ENCODE measurements around the gene TUBB. TPM values are rescaled to one million over a fixed set of nuclear protein-coding genes. Genes with fewer than 3 reads are reported as not detected.
A peak's percentile ranks its signal among the peaks of the same experiment; 100 is the strongest.

Gene TUBB
- total and polyA plus RNA-seq, 9 of the 15 experiments (the other 6 are each of a cell fraction or from before 2014, with no cell fraction given) = 971 to 2,870 (median 1,478) TPM

DNA sequence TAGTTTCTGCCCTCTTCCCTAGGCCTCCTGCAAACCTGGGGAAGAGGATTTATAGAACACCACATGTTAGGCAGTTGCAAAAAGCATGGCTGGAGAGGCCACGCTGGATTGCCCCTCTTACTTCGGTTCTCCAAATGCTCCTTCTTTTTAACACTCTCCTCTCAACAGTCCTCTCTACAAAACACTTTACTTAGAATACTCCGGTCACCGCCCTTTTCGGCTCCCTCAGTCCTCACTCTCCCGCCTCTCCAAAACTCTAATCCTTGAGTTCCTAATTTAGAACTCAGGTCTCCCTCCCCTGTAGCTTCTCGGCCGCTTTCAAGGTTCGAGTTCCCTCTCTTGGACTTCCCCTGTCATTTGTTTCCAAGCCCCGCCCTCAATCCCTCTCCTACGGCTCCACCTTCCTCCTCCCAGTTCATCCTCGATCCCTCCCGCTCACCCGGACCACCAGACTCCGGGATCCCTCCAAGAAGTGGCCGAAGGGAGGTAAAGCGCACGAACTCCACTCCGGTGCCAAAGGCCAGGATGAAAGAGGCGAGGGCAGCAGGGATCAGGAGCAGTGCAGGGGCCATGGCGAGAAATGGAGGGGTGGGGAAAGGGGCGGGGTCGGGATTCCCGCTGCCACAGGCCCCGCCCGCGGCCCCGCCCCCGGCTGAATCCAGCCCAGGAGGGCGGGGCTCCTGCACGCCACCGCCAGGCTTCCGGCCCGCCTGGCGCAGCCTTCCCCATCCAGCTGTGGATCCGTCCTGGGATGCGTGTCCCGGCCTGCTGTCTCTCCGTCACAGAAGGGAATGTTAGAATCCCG lies 29.5 kb upstream of the TUBB start, which contains the start of gene NRM (continued):
- TF ChIP-seq ZNF592 (IDR thresholded peaks at IDR 0.05) = no peak
- TF ChIP-seq NFIX (CRISPR knock-in tag; IDR thresholded peaks at IDR 0.05; ENCODE audit: low read depth) = no peak
- TF ChIP-seq DACH1 (IDR thresholded peaks at IDR 0.05; ENCODE audit: partially characterized antibody) = no peak
- TF ChIP-seq, protein P1, sequence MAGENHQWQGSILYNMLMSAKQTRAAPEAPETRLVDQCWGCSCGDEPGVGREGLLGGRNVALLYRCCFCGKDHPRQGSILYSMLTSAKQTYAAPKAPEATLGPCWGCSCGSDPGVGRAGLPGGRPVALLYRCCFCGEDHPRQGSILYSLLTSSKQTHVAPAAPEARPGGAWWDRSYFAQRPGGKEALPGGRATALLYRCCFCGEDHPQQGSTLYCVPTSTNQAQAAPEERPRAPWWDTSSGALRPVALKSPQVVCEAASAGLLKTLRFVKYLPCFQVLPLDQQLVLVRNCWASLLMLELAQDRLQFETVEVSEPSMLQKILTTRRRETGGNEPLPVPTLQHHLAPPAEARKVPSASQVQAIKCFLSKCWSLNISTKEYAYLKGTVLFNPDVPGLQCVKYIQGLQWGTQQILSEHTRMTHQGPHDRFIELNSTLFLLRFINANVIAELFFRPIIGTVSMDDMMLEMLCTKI (IDR thresholded peaks at IDR 0.05; ENCODE audit: partially characterized antibody) = no peak
- peak; percentile 84 for TF ChIP-seq ZNF263 (CRISPR knock-in tag; IDR thresholded peaks at IDR 0.05; ENCODE audit: borderline replicate concordance)
- no peak for TF ChIP-seq RBM39 (optimal IDR thresholded peaks at IDR 0.05; ENCODE audit: low read depth, low read length)
- no peak for TF ChIP-seq MTA3 (IDR thresholded peaks at IDR 0.05; ENCODE audit: borderline replicate concordance)
- no peak for TF ChIP-seq HDAC3 (IDR thresholded peaks at IDR 0.05; ENCODE audit: borderline replicate concordance, partially characterized antibody)
- TF ChIP-seq CCAR2 (IDR thresholded peaks at IDR 0.05; ENCODE audit: low read depth, low read length) = no peak
- TF ChIP-seq TGIF2 (CRISPR knock-in tag; IDR thresholded peaks at IDR 0.05) = no peak
- TF ChIP-seq DMBX1 (CRISPR knock-in tag; IDR thresholded peaks at IDR 0.05; ENCODE audit: borderline replicate concordance) = no peak
- no peak for TF ChIP-seq PATZ1 (CRISPR knock-in tag; IDR thresholded peaks at IDR 0.05; ENCODE audit: borderline replicate concordance)
- no peak for TF ChIP-seq CHAMP1 (IDR thresholded peaks at IDR 0.05)
- TF ChIP-seq, protein P2, sequence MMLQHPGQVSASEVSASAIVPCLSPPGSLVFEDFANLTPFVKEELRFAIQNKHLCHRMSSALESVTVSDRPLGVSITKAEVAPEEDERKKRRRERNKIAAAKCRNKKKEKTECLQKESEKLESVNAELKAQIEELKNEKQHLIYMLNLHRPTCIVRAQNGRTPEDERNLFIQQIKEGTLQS (IDR thresholded peaks at IDR 0.05) = no peak
- TF ChIP-seq, protein P2 (CRISPR knock-in tag; conservative IDR thresholded peaks at IDR 0.05) = no peak
- no peak for TF ChIP-seq ILF3 (IDR thresholded peaks at IDR 0.05; ENCODE audit: borderline replicate concordance)

All from K562 (cell line).